Osteoblast (primary cell): ENCODE results near the gene PLET1. TPM values are rescaled to one million over a fixed set of nuclear protein-coding genes. Genes with fewer than 3 reads are reported as not detected.

Source experiments
- DNase-seq: peaks from one replicate; pipeline ENCODE4 v3.0.0; 2011; ENCODE audit warnings: low spot score, mixed read lengths; ENCODE audit not compliant: insufficient read length; ENCODE audit errors: missing footprints
- H2AFZ ChIP-seq: 2 replicates; pipeline ENCODE4 v1.6.0; 2011; ENCODE audit warnings: mild to moderate bottlenecking, low read length
- H3K27ac ChIP-seq: 2 replicates; pipeline ENCODE4 v1.5.1; 2011; ENCODE audit warnings: mild to moderate bottlenecking, low read depth, low read length, moderate library complexity
- H3K27me3 ChIP-seq: 2 replicates; pipeline ENCODE4 v1.6.0; 2012; ENCODE audit warnings: mild to moderate bottlenecking, control low read depth, inconsistent platforms, low read length, moderate library complexity; ENCODE audit not compliant: insufficient read depth
- H3K36me3 ChIP-seq: 2 replicates; pipeline ENCODE4 v1.5.1; 2011; ENCODE audit warnings: mild to moderate bottlenecking, low read length, control low read depth, moderate library complexity; ENCODE audit not compliant: insufficient read depth
- H3K4me1 ChIP-seq: 2 replicates; pipeline ENCODE4 v1.5.1; 2011; ENCODE audit warnings: mild to moderate bottlenecking, low read length, control low read depth, moderate library complexity; ENCODE audit not compliant: insufficient read depth
- H3K4me2 ChIP-seq: 2 replicates; pipeline ENCODE4 v1.6.0; 2011; ENCODE audit warnings: mild to moderate bottlenecking, low read length; ENCODE audit not compliant: insufficient read depth
- H3K4me3 ChIP-seq: fragments of 200-600 bp; sonication (generic); 3 replicates; pipeline ENCODE4 v1.5.1; 2012; ENCODE audit warnings: mild to moderate bottlenecking, low read length, inconsistent platforms; ENCODE audit not compliant: insufficient read depth
- H3K79me2 ChIP-seq: 2 replicates; pipeline ENCODE4 v1.6.0; 2012; ENCODE audit warnings: mild to moderate bottlenecking, low read length, control low read depth, inconsistent platforms; ENCODE audit not compliant: insufficient read depth
- H3K9me3 ChIP-seq: 2 replicates; pipeline ENCODE4 v1.5.1; 2011; ENCODE audit warnings: low read depth, low read length, control low read depth
- H4K20me1 ChIP-seq: 2 replicates; pipeline ENCODE4 v1.6.0; 2012; ENCODE audit warnings: mild to moderate bottlenecking, low read length, control low read depth; ENCODE audit not compliant: insufficient read depth
- total RNA-seq: library from RNA; depleted of rRNA; stranded (reverse); fragments of >200 nt; gene quantifications from 2 replicates; pipeline ENCODE4 v1.2.3, GENCODE V29; 2012
- TF ChIP-seq, protein P1 (sequence below): IDR thresholded peaks from 2 replicates; pipeline ENCODE4 v1.5.1; 2011; ENCODE audit warnings: mild to moderate bottlenecking, low read depth, low read length, moderate library complexity; ENCODE audit errors: extremely low read depth

The PLET1 gene
- total RNA-seq, 1 donor: not detected

DNA sequence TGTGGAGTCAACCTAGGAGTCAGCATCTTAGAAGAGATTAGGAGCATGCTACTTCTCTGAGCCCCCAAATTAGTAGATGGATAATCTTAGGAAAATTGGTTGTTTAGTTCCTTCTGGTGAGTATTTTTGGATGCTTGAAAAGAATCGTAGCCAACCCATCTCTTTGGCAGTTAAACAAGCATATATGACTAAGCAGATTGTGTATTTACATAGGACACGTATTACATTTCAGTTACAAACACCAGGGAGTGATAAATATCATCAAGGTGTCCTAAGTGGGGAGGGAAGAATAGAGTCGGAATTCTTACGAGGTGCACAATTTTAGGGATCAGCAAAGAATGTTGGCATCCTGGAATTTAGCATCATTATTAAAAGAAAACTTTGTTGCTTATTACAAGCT, 13.5 kb downstream of the PLET1 start:
- H4K20me1 ChIP-seq: no peaks in the 10 kb centered on the region
- no peak for DNase-seq
- H3K27me3 ChIP-seq: no peaks in the 10 kb centered on the region
- H3K79me2 ChIP-seq: no peaks in the 10 kb centered on the region
- H2AFZ ChIP-seq: no peak overlapping the region
- H3K4me3 ChIP-seq: no peak overlapping the region
- no peak overlapping the region for H3K4me2 ChIP-seq
- H3K4me1 ChIP-seq: peaks cover 6% of the 10 kb centered on the region
- no peaks in the 10 kb centered on the region for H3K36me3 ChIP-seq
- H3K27ac ChIP-seq: no peak overlapping the region
- TF ChIP-seq, protein P1, sequence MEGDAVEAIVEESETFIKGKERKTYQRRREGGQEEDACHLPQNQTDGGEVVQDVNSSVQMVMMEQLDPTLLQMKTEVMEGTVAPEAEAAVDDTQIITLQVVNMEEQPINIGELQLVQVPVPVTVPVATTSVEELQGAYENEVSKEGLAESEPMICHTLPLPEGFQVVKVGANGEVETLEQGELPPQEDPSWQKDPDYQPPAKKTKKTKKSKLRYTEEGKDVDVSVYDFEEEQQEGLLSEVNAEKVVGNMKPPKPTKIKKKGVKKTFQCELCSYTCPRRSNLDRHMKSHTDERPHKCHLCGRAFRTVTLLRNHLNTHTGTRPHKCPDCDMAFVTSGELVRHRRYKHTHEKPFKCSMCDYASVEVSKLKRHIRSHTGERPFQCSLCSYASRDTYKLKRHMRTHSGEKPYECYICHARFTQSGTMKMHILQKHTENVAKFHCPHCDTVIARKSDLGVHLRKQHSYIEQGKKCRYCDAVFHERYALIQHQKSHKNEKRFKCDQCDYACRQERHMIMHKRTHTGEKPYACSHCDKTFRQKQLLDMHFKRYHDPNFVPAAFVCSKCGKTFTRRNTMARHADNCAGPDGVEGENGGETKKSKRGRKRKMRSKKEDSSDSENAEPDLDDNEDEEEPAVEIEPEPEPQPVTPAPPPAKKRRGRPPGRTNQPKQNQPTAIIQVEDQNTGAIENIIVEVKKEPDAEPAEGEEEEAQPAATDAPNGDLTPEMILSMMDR: no peak
- H3K9me3 ChIP-seq: no peaks in the 10 kb centered on the region

DNA sequence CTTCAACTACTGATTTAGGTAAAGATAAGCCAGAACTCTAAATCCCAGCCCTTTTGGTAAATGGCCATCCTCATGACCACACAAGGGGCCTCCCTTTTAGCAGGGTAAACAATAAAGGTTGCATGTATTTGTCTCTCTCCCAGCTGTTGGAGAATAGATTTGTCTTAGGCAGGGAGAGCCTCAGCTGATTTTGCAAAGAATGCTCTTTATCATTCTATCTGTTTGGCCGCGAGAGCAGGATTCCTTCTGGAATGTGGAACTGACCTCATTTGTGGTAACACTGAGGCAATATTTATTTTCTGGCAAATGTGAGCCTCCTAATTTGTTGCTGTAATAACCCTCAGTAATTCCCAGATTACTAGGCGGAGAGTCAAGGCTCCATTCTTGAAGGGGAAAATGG, 19.2 kb downstream of the PLET1 start:
- no peaks in the 10 kb centered on the region for H3K79me2 ChIP-seq
- H3K4me2 ChIP-seq: no peak overlapping the region
- peak; percentile 77 for DNase-seq
- H3K36me3 ChIP-seq: peaks cover 22% of the 10 kb centered on the region
- H2AFZ ChIP-seq: no peak overlapping the region
- H4K20me1 ChIP-seq: no peaks in the 10 kb centered on the region
- no peaks in the 10 kb centered on the region for H3K9me3 ChIP-seq
- H3K4me1 ChIP-seq: peaks cover 9% of the 10 kb centered on the region
- no peaks in the 10 kb centered on the region for H3K27me3 ChIP-seq
- H3K4me3 ChIP-seq: no peak overlapping the region
- peak overlapping the region; percentile 52 for H3K27ac ChIP-seq
- TF ChIP-seq, protein P1: no peak

- no peaks in the 10 kb centered on the region for H4K20me1 ChIP-seq
- no peak overlapping the region for H2AFZ ChIP-seq
- H3K4me1 ChIP-seq: peaks cover 9% of the 10 kb centered on the region
- TF ChIP-seq, protein P1: no peak
- no peak for DNase-seq
- H3K9me3 ChIP-seq: no peaks in the 10 kb centered on the region
- H3K4me2 ChIP-seq: no peak overlapping the region
- H3K79me2 ChIP-seq: no peaks in the 10 kb centered on the region
- H3K27me3 ChIP-seq: no peaks in the 10 kb centered on the region
- H3K4me3 ChIP-seq: no peak overlapping the region
- no peak overlapping the region for H3K27ac ChIP-seq
- peaks cover 41% of the 10 kb centered on the region for H3K36me3 ChIP-seq
These were observed 22.6 kb downstream of the PLET1 start for GRCh38 chr11:112238041-112238440.

DNA sequence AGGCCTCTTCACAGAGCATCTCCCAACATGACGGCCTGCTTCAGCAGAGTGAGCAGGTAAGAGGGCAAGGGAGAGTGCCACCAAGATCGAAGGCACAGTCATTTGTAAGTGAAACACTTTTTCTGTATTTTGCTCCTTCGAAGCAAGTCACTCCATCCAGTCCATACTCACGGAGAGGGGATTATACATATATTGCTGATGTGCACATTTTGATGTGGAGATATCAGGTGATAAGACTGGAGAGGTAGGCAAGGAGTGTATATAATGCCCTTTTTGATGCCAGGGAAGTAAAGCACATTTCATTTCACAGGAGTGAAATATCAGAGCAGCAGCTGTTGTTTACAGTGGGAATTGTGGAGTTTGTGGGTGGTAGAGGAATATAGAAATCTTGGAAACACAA, 23.2 kb downstream of the PLET1 start:
- no peaks in the 10 kb centered on the region for H4K20me1 ChIP-seq
- H2AFZ ChIP-seq: no peak overlapping the region
- no peaks in the 10 kb centered on the region for H3K27me3 ChIP-seq
- H3K9me3 ChIP-seq: no peaks in the 10 kb centered on the region
- no peak overlapping the region for H3K4me3 ChIP-seq
- H3K79me2 ChIP-seq: no peaks in the 10 kb centered on the region
- H3K4me1 ChIP-seq: peaks cover 9% of the 10 kb centered on the region
- H3K4me2 ChIP-seq: no peak overlapping the region
- TF ChIP-seq, protein P1: no peak
- peaks cover 46% of the 10 kb centered on the region for H3K36me3 ChIP-seq
- DNase-seq: no peak
- no peak overlapping the region for H3K27ac ChIP-seq
